ENCODE measurements around the gene ADGRG2.

DNA sequence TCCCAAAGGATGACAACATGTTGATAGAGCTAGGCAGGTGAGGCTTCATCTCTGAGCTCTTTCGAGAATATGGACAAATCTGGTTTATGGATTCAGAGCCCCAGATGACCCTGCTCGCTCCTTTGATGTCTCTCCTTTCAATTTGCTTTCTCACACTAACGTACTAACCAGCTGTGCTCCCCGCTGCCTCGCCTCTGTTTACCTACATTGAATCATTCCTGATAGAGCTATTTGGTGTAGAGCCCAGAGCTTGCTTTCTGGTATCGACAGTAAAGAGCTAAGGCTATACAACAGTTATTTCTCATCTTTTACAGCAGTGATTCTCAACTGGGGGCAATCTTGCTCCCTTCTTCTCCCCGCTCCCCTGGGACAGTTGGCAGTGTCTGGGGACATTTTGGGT is 129.4 kb downstream of the ADGRG2 start:
- no peak for TF ChIP-seq POLR2AphosphoS5 (IDR thresholded peaks at IDR 0.05)
- TF ChIP-seq CTCF (IDR thresholded peaks at IDR 0.05), result no peak
- no peak for TF ChIP-seq POLR2A (IDR thresholded peaks at IDR 0.05)
